HEK293 (cell line): Measurements from ENCODE around the gene ZSWIM4.

Source experiments
- ELK4 ChIP-seq: IDR thresholded peaks from 2 replicates; pipeline ENCODE4 v1.6.1; 2011; ENCODE audit warnings: mild to moderate bottlenecking, low read depth, low read length, borderline replicate concordance
- KLF10 ChIP-seq: fragments of 450-650 bp; IDR thresholded peaks from 2 replicates; pipeline ENCODE4 v1.5.1; 2018; ENCODE audit warnings: missing biosample characterization, mild to moderate bottlenecking, missing genetic modification characterization
- MZF1 ChIP-seq: fragments of 450-650 bp; formaldehyde crosslinking; IDR thresholded peaks from 2 replicates; pipeline ENCODE4 v1.5.1; 2017; ENCODE audit warnings: missing biosample characterization, missing genetic modification characterization, borderline replicate concordance
- OSR2 ChIP-seq: fragments of 450-650 bp; formaldehyde crosslinking; IDR thresholded peaks from 2 replicates; pipeline ENCODE4 v1.5.1; 2016; ENCODE audit warnings: missing biosample characterization, missing genetic modification characterization
- PRDM10 ChIP-seq: fragments of 450-650 bp; formaldehyde crosslinking; IDR thresholded peaks from 2 replicates; pipeline ENCODE4 v1.5.1; 2016; ENCODE audit warnings: missing biosample characterization, missing genetic modification characterization
- PRDM2 ChIP-seq: fragments of 450-650 bp; formaldehyde crosslinking; IDR thresholded peaks from 2 replicates; pipeline ENCODE4 v1.5.1; 2016; ENCODE audit warnings: missing biosample characterization, missing genetic modification characterization, borderline replicate concordance
- SALL2 ChIP-seq: fragments of 450-650 bp; formaldehyde crosslinking; IDR thresholded peaks from 2 replicates; pipeline ENCODE4 v1.5.0; 2017; ENCODE audit warnings: missing biosample characterization, mild to moderate bottlenecking, missing genetic modification characterization, borderline replicate concordance
- ZBTB26 ChIP-seq: fragments of 450-650 bp; formaldehyde crosslinking; optimal IDR thresholded peaks from 2 replicates; pipeline ENCODE3; 2016; ENCODE audit warnings: missing biosample characterization, mild to moderate bottlenecking, missing genetic modification characterization
- ZBTB7A ChIP-seq: fragments of 450-650 bp; formaldehyde crosslinking; IDR thresholded peaks from 2 replicates; pipeline ENCODE4 v1.5.1; 2016; ENCODE audit warnings: low read depth, missing biosample characterization, missing genetic modification characterization
- ZBTB8A ChIP-seq: fragments of 450-650 bp; formaldehyde crosslinking; IDR thresholded peaks from 2 replicates; pipeline ENCODE4 v1.5.1; 2016; ENCODE audit warnings: missing biosample characterization, missing genetic modification characterization
- ZFP37 ChIP-seq: fragments of 450-650 bp; formaldehyde crosslinking; IDR thresholded peaks from 2 replicates; pipeline ENCODE4 v1.5.1; 2016; ENCODE audit warnings: missing biosample characterization, missing genetic modification characterization
- ZIC2 ChIP-seq: fragments of 450-650 bp; formaldehyde crosslinking; IDR thresholded peaks from 2 replicates; pipeline ENCODE4 v1.5.1; 2016; ENCODE audit warnings: missing biosample characterization, missing genetic modification characterization
- ZNF133 ChIP-seq: fragments of 450-650 bp; formaldehyde crosslinking; IDR thresholded peaks from 2 replicates; pipeline ENCODE4 v1.5.1; 2016; ENCODE audit warnings: missing biosample characterization, missing genetic modification characterization
- ZNF155 ChIP-seq: fragments of 450-650 bp; formaldehyde crosslinking; IDR thresholded peaks from 2 replicates; pipeline ENCODE4 v1.5.1; 2016; ENCODE audit warnings: missing biosample characterization, missing genetic modification characterization
- ZNF169 ChIP-seq: fragments of 450-650 bp; formaldehyde crosslinking; IDR thresholded peaks from 2 replicates; pipeline ENCODE4 v1.5.1; 2016; ENCODE audit warnings: missing biosample characterization, missing genetic modification characterization
- ZNF266 ChIP-seq: fragments of 450-650 bp; formaldehyde crosslinking; IDR thresholded peaks from 2 replicates; pipeline ENCODE4 v1.5.1; 2016; ENCODE audit warnings: missing biosample characterization, missing genetic modification characterization, low read depth
- ZNF324 ChIP-seq: fragments of 450-650 bp; formaldehyde crosslinking; IDR thresholded peaks from 2 replicates; pipeline ENCODE4 v1.5.1; 2016; ENCODE audit warnings: missing biosample characterization, missing genetic modification characterization
- ZNF350 ChIP-seq: fragments of 450-650 bp; formaldehyde crosslinking; IDR thresholded peaks from 2 replicates; pipeline ENCODE4 v1.5.0; 2017; ENCODE audit warnings: missing biosample characterization, mild to moderate bottlenecking, missing genetic modification characterization
- ZNF473 ChIP-seq: fragments of 450-650 bp; formaldehyde crosslinking; IDR thresholded peaks from 2 replicates; pipeline ENCODE4 v1.5.1; 2017; ENCODE audit warnings: missing biosample characterization, missing genetic modification characterization
- ZNF585B ChIP-seq: fragments of 450-650 bp; formaldehyde crosslinking; IDR thresholded peaks from 2 replicates; pipeline ENCODE4 v1.5.1; 2016; ENCODE audit warnings: missing biosample characterization, missing genetic modification characterization
- ZNF624 ChIP-seq: fragments of 450-650 bp; formaldehyde crosslinking; IDR thresholded peaks from 2 replicates; pipeline ENCODE4 v1.5.1; 2017; ENCODE audit warnings: missing biosample characterization, missing genetic modification characterization
- ZNF677 ChIP-seq: fragments of 450-650 bp; IDR thresholded peaks from 2 replicates; pipeline ENCODE4 v1.5.0; 2018; ENCODE audit warnings: missing biosample characterization, mild to moderate bottlenecking, missing genetic modification characterization, moderate library complexity
- ZNF707 ChIP-seq: fragments of 450-650 bp; formaldehyde crosslinking; IDR thresholded peaks from 2 replicates; pipeline ENCODE4 v1.5.1; 2016; ENCODE audit warnings: missing biosample characterization, missing genetic modification characterization
- ZNF776 ChIP-seq: fragments of 450-650 bp; formaldehyde crosslinking; IDR thresholded peaks from 2 replicates; pipeline ENCODE4 v1.5.0; 2017; ENCODE audit warnings: missing biosample characterization, missing genetic modification characterization, borderline replicate concordance
- ZNF792 ChIP-seq: fragments of 450-650 bp; formaldehyde crosslinking; IDR thresholded peaks from 2 replicates; pipeline ENCODE4 v1.5.1; 2016; ENCODE audit warnings: missing biosample characterization, missing genetic modification characterization
- ZSCAN30 ChIP-seq: fragments of 450-650 bp; IDR thresholded peaks from 2 replicates; pipeline ENCODE4 v1.5.1; 2018; ENCODE audit warnings: missing biosample characterization, mild to moderate bottlenecking, missing genetic modification characterization, moderate library complexity
- TF ChIP-seq, protein P1 (sequence below): fragments of 450-650 bp; formaldehyde crosslinking; IDR thresholded peaks from 2 replicates; pipeline ENCODE4 v1.5.1; 2016; ENCODE audit warnings: missing biosample characterization, missing genetic modification characterization

Gene ZSWIM4

GRCh38 chr19:13765395-13766094 is 29.7 kb upstream of the ZSWIM4 start (continued):
- TF ChIP-seq ZBTB7A (tag by site-specific recombination) (no peak), ZIC2 (tag by site-specific recombination) (peak; percentile 43; the same call in 1 of the 2 replicates), ZFP37 (tag by site-specific recombination) (no peak), SALL2 (no peak), ZSCAN30 (no peak), ZBTB8A (0 out of 2 replicates have a peak, but pooled peaks have one; percentile 5), ZNF677 (tag by site-specific recombination) (no peak), PRDM10 (tag by site-specific recombination) (peak; percentile 48; the same call in 1 of the 2 replicates), ZNF473 (tag by site-specific recombination) (no peak), ZBTB26 (tag by site-specific recombination) (no peak), ZNF585B (no peak), MZF1 (tag by site-specific recombination) (no peak), OSR2 (tag by site-specific recombination) (no peak), ZNF776 (no peak), ELK4 (no peak), ZNF792 (tag by site-specific recombination) (no peak), PRDM2 (tag by site-specific recombination) (no peak), ZNF133 (no peak), ZNF707 (tag by site-specific recombination) (no peak), ZNF324 (tag by site-specific recombination) (no peak), ZNF169 (tag by site-specific recombination) (no peak), ZNF624 (tag by site-specific recombination) (no peak), ZNF266 (no peak), ZNF155 (tag by site-specific recombination) (no peak), ZNF350 (tag by site-specific recombination) (no peak), KLF10 (tag by site-specific recombination) (no peak)
- TF ChIP-seq, protein P1, sequence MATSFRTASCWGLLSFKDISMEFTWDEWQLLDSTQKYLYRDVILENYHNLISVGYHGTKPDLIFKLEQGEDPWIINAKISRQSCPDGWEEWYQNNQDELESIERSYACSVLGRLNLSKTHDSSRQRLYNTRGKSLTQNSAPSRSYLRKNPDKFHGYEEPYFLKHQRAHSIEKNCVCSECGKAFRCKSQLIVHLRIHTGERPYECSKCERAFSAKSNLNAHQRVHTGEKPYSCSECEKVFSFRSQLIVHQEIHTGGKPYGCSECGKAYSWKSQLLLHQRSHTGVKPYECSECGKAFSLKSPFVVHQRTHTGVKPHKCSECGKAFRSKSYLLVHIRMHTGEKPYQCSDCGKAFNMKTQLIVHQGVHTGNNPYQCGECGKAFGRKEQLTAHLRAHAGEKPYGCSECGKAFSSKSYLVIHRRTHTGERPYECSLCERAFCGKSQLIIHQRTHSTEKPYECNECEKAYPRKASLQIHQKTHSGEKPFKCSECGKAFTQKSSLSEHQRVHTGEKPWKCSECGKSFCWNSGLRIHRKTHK (tag by site-specific recombination): no peak
